Fibroblast of gingiva (primary cell): ENCODE results near the gene ZG16.
"Not testable (repeated sequence)": the region's sequence is repeated elsewhere in the genome, so short reads cannot be mapped to it uniquely, and the experiment has no call there.

ENCODE experiments used
- DNase-seq: peaks from one replicate; pipeline ENCODE4 v3.0.0-alpha.2; 2011; ENCODE audit warnings: low read depth

Gene ZG16

GRCh38 chr16:29787155-29787554, 9.1 kb downstream of the ZG16 start:
- DNase-seq, result not testable (repeated sequence)

- DNase-seq, result no peak
Observed at GRCh38 chr16:29789775-29790182, 11.7 kb downstream of the ZG16 start.

DNA sequence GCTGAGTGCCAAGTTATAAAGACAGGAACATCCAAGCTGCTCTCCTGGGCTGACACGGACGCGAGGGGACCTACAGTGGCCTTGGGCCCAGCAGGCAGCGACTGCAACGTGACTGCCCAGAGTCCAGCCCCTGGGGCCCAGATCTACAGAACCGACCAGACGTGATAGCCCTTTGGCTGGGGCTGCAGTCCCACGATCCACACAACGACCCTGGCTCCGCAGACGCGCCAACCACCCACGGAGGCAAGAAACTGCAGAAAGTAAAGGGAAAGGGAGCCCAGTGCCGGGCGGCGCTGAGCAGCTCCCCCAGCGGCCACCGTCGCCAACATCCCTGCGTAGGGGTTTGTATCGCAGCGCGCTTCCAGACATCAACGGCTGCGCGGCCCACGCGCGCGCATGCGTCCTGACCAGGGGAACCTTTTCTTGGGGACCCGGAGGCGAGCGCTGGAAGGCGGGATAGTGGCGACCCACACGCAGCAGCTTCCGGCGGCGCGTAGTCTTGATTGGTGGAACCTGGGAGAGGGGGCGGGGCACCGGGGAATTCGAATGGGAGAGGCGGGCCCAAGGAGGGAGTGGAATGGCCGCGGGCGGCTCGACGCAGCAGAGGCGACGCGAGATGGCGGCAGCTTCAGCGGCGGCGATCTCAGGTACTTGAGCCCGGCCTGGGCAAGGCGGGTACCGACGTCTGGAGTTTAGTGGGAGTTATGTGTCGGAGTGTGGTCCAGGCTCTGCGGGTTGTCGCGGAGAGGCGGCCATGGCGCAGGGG, 12.3 kb downstream of the ZG16 start, which contains the start of gene KIF22:
TSS of gene KIF22 (plus strand) at position 569 of the 766 bp plus-strand sequence. CDS start at position 578, 9 bp downstream.
- peak; percentile 98 for DNase-seq

- no peak for DNase-seq
Observed at GRCh38 chr16:29790949-29791844, 13.1 kb downstream of the ZG16 start.

- DNase-seq, result no peak
Observed at GRCh38 chr16:29791845-29792807, 14.1 kb downstream of the ZG16 start.

- not testable (repeated sequence) for DNase-seq
Observed at GRCh38 chr16:29793153-29793552, 15.1 kb downstream of the ZG16 start.

- no peak for DNase-seq
Observed at GRCh38 chr16:29794231-29794710, 16.2 kb downstream of the ZG16 start.

DNA sequence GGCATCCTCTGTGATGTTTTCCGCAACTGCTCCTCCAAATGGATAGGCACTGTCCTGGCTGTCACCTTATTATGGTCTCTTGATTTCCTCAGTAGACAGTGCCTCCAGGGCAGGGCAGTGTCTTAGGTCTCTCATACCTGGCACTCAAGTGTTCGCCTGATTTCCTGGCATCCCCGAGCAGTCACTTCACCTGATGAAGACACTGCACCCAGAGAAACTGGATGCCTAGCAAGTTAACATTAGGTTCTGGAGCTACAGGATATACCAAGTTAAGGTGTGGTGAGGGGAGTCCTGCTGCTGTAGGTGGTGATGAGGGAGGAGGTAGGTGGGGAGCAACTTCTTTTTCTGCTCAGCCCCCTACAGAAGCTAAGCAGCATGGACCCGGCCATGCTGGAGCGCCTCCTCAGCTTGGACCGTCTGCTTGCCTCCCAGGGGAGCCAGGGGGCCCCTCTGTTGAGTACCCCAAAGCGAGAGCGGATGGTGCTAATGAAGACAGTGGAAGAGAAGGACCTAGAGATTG, 24.4 kb downstream of the ZG16 start:
- DNase-seq, result no peak

GRCh38 chr16:29804020-29804419, 26.0 kb downstream of the ZG16 start:
- no peak for DNase-seq

DNA sequence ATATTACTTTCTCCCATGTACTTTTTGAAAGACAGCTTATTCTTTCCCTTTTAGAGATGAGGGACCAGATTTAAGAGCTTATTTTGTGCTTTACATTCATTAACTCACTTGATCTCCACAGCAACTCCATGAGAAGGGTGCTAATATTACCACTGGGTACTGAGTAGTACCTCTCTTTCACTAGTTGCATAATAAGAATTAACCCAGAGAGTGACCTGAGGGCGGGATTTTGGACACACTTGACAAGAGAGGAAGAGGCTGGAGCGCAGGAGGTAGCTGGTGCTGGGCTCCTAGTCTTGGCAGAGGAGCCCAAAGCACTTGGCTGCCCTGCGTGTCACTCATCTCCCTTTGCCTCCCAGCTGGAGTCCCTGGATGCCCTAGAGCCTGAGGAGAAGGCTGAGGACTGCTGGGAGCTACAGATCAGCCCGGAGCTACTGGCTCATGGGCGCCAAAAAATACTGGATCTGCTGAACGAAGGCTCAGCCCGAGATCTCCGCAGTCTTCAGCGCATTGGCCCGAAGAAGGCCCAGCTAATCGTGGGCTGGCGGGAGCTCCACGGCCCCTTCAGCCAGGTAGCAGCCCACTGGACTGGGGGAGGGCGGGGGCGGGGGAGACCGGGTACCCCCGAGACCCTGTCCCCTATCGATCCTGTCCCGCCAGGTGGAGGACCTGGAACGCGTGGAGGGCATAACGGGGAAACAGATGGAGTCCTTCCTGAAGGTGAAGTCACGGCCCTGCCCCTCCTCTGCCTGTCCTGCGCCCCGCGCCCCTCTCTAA, 26.6 kb downstream of the ZG16 start:
- DNase-seq, result peak; percentile 34

DNA sequence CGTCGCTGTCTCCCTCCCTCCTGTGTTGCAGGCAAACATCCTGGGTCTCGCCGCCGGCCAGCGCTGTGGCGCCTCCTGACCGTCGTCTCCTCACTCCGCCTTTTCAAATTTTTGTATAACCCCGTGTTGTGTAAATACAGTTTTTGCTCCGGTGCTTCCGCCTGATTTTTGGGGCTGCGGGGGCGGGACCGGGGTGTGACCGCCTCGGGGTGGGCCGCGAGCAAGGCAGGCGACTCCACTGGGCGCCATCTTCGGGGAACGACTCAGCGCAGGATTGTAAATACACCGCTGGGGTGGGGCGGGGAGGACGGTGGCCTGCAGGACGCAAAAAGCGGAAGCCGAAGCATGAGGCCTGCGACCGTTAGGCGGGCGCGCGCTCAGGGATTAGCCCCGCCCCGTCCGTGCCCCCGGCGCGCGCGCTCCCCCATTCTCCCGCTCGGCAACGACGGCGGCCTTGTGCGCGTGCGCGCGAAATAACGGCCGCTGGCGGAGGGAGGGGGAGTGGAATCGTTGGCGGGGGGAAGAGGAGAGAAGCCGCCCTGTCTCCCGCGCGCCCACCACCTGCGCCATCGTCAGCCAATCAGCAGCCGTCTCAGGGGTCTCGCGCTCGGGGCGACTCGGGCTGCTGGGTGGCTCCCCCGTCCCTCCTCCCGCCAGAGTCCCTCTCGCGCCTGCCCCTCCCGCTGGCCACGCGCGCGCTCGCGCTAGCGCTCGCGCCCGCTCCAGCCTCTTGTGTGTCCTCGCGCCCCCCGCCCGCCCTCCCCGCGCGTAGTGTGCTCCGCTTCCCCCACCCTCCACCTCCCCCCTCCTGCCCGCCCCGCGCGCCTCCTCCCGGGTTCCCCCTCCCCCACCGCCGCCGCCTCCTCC, 27.4 kb downstream of the ZG16 start:
- DNase-seq, result peak; percentile 98

GRCh38 chr16:29806099-29806579, 28.1 kb downstream of the ZG16 start, which contains the start of gene MAZ:
MAZ (plus strand) TSS chr16:29806529; CDS start chr16:29806702, 173 bp downstream.
- DNase-seq, result no peak

DNA sequence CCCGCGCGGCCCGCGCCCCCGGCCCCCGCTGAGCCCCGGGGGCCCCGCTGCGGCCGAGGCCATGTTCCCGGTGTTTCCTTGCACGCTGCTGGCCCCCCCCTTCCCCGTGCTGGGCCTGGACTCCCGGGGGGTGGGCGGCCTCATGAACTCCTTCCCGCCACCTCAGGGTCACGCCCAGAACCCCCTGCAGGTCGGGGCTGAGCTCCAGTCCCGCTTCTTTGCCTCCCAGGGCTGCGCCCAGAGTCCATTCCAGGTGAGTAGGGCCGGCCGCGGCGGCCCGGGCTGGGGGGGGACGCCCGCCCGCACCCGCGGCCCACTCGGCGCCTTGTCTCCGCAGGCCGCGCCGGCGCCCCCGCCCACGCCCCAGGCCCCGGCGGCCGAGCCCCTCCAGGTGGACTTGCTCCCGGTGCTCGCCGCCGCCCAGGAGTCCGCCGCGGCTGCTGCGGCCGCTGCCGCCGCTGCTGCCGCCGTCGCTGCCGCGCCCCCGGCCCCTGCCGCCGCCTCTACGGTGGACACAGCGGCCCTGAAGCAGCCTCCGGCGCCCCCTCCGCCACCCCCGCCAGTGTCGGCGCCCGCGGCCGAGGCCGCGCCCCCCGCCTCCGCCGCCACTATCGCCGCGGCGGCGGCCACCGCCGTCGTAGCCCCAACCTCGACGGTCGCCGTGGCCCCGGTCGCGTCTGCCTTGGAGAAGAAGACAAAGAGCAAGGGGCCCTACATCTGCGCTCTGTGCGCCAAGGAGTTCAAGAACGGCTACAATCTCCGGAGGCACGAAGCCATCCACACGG, 28.8 kb downstream of the ZG16 start:
- DNase-seq, result no peak

DNA sequence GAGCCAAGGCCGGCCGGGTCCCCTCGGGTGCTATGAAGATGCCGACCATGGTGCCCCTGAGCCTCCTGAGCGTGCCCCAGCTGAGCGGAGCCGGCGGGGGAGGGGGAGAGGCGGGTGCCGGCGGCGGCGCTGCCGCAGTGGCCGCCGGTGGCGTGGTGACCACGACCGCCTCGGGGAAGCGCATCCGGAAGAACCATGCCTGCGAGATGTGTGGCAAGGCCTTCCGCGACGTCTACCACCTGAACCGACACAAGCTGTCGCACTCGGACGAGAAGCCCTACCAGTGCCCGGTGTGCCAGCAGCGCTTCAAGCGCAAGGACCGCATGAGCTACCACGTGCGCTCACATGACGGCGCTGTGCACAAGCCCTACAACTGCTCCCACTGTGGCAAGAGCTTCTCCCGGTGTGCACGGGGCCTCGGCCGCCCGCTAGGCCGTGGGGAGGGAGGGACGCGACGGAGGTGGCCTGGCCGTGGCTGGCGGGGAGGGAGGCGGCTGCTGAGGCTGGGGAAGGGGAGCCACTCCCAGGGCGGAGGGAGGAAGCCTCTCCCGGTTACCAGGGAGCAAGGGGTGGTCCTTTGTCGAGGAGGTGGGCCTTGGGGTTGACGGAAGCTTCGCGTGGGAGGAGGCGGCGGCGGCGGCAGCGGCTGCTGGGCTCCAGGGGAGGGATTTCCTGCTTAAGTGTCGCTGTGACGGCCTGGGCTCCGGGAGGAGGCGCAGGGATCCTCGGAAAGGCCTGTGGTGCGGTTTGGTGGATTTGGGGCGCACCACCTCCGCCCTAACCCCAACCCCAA, 29.6 kb downstream of the ZG16 start:
- DNase-seq, result peak; percentile 96

DNA sequence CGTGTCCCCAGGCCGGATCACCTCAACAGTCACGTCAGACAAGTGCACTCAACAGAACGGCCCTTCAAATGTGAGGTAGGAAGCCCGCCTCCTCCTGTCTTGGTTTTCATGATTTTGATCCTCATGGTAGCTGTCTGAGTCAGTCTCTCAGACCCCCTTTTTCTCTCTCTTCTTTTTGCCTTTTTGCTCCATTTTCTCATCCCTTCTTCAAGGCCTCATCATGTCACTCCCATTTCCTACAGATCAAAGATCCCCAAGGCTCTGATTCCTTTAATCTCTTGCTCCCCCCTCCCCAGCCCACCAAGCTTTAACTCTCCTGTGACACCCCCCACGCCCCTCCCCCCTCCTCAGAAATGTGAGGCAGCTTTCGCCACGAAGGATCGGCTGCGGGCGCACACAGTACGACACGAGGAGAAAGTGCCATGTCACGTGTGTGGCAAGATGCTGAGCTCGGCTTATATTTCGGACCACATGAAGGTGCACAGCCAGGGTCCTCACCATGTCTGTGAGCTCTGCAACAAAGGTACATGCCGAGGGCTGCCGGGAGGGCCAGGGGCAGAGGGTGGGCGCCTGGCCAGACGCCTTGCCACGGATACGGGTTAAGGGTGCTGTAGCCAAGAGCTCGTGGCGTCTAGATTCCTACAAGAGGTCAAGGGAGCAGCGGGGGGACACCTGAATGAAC, 30.3 kb downstream of the ZG16 start:
- no peak for DNase-seq

DNA sequence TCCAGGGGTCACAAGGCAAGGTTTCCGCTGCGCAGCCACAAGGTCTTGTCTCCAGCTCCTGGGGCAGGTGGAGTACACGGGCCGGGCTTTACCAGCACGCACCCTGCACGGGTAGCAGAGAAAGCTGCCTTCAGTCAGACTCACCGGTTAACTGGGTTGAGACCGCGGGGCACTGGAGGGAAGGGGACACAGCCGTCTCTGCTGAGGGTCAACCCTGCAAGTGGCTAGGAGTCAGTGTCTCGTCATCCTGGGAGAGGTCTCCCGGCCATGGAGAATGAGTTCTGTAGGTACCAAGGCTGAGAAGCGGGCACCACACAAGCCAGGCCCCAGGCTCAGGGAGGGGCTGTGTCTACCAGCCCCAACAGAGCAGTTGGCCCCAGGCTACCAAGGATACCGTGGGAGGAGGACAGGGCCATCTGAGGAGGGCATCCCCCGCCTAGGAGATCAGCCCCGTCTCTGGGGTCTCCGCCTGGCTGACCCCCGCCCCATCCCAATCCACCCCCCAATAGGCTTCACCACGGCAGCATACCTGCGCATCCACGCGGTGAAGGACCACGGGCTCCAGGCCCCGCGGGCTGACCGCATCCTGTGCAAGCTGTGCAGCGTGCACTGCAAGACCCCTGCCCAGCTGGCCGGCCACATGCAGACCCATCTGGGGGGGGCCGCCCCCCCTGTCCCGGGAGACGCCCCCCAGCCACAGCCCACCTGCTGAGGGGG, 31.1 kb downstream of the ZG16 start:
- DNase-seq, result no peak
